CD4-positive, CD25-positive, alpha-beta regulatory T cell (primary cell): ENCODE results near the gene CCNJL. TPM values are rescaled to one million over a fixed set of nuclear protein-coding genes. Genes with fewer than 3 reads are reported as not detected.

Source experiments
- ATAC-seq, 2 donors: fragments of 150-1000 bp; cut with Tn5 transposase; one replicate each; pipeline ENCODE4 v1.10.0; 2021; ENCODE audit warnings: low read depth in 2 of 2, moderate number of reproducible peaks in 2 of 2, moderate library complexity in 1 of 2
- DNase-seq, 3 donors: peaks; one replicate each; pipeline versions ENCODE4 v3.0.0 to v3.0.0-alpha.2; 2012 to 2022; ENCODE audit warnings: mixed read lengths in 1 of 3
- H3K27ac ChIP-seq: one replicate; pipeline ENCODE4 v1.7.0; 2013; ENCODE audit warnings: mild to moderate bottlenecking, low read length; ENCODE audit not compliant: insufficient read depth, poor library complexity, severe bottlenecking
- H3K27me3 ChIP-seq: one replicate; pipeline ENCODE4 v1.7.0; 2013; ENCODE audit warnings: low read length; ENCODE audit not compliant: control insufficient read depth, insufficient read depth
- H3K36me3 ChIP-seq: one replicate; pipeline ENCODE4 v1.7.0; 2013; ENCODE audit warnings: mild to moderate bottlenecking, low read length, moderate library complexity; ENCODE audit not compliant: control insufficient read depth, insufficient read depth
- H3K4me1 ChIP-seq: 2 replicates; pipeline ENCODE4 v1.7.0; 2013; ENCODE audit warnings: mild to moderate bottlenecking, low read length; ENCODE audit not compliant: insufficient read depth, control insufficient read depth, poor library complexity, severe bottlenecking
- H3K4me3 ChIP-seq: one replicate; pipeline ENCODE4 v1.7.0; 2013; ENCODE audit warnings: low read depth, mild to moderate bottlenecking, low read length, moderate library complexity
- H3K9me3 ChIP-seq, 2 experiments: 1 replicate in 1 of 2; 2 replicates in 1 of 2; pipeline ENCODE4 v1.7.0; 2013; ENCODE audit warnings: low read length in 2 of 2, mild to moderate bottlenecking in 1 of 2, moderate library complexity in 1 of 2; ENCODE audit not compliant: control insufficient read depth in 2 of 2
- H3K27ac Mint-ChIP-seq, 3 donors: one replicate each; pipeline ENCODE4 v1.8.0; 2020 to 2022; ENCODE audit warnings: mild to moderate bottlenecking in 3 of 3, mixed read lengths in 3 of 3, moderate library complexity in 2 of 3
- H3K27me3 Mint-ChIP-seq: one replicate; pipeline ENCODE4 v1.8.0; 2022; ENCODE audit warnings: mild to moderate bottlenecking, mixed read lengths
- H3K36me3 Mint-ChIP-seq: one replicate; pipeline ENCODE4 v1.8.0; 2020; ENCODE audit warnings: mixed read lengths
- H3K4me1 Mint-ChIP-seq, 4 donors: one replicate each; pipeline ENCODE4 v1.8.0; 2020 to 2022; ENCODE audit warnings: mixed read lengths in 4 of 4, mild to moderate bottlenecking in 1 of 4
- H3K4me3 Mint-ChIP-seq, 4 donors: one replicate each; pipeline ENCODE4 v1.8.0; 2020 to 2022; ENCODE audit warnings: mild to moderate bottlenecking in 4 of 4, mixed read lengths in 4 of 4, moderate library complexity in 3 of 4
- H3K9me3 Mint-ChIP-seq, 7 donors: one replicate each; pipeline ENCODE4 v1.8.0; 2020 to 2022; ENCODE audit warnings: mixed read lengths in 7 of 7, mild to moderate bottlenecking in 3 of 7, moderate library complexity in 2 of 7
- polyA plus RNA-seq, 4 donors: library from polyadenylated mRNA; unstranded; fragments of 300-500 nt; fragmentation: Illumina TruSeq; gene quantifications; one replicate each; pipeline ENCODE4 v1.2.3, GENCODE V29; 2021
- total RNA-seq: library from RNA; stranded (reverse); gene quantifications from one replicate; pipeline ENCODE4 v1.2.3, GENCODE V29; 2022

CCNJL gene
- total and polyA plus RNA-seq, 5 donors from 2014 or later = not detected

GRCh38 chr5:160289356-160289651 lies 23.1 kb downstream of the CCNJL start:
- Mint-ChIP-seq H3K9me3 (no peaks in the 10 kb centered on the region), H3K36me3 (no peaks in the 10 kb centered on the region)

GRCh38 chr5:160287378-160288051 lies 24.8 kb downstream of the CCNJL start:
- no peaks in the 10 kb centered on the region for H3K4me1 ChIP-seq
- DNase-seq (no peak), ATAC-seq (no peak)
- H3K4me1 Mint-ChIP-seq = no peaks in the 10 kb centered on the region
- H3K27ac Mint-ChIP-seq = no peak overlapping the region
- H3K4me3 ChIP-seq = no peak overlapping the region
- no peaks in the 10 kb centered on the region for H3K27me3 ChIP-seq
- no peaks in the 10 kb centered on the region for H3K9me3 ChIP-seq
- H3K36me3 ChIP-seq = no peaks in the 10 kb centered on the region
- H3K4me3 Mint-ChIP-seq = no peak overlapping the region
- no peaks in the 10 kb centered on the region for H3K36me3 Mint-ChIP-seq
- no peaks in the 10 kb centered on the region for H3K9me3 Mint-ChIP-seq
- peaks cover 8% of the 10 kb centered on the region for H3K27me3 Mint-ChIP-seq
- no peak overlapping the region for H3K27ac ChIP-seq

More at GRCh38 chr5:160289356-160289651, 23.1 kb downstream of the CCNJL start:
- DNase-seq = no peak
- Mint-ChIP-seq H3K4me1 (no peaks in the 10 kb centered on the region), H3K4me3 (no peak overlapping the region), H3K27ac (no peak overlapping the region), H3K27me3 (peaks cover 4% of the 10 kb centered on the region)
- Histone ChIP-seq H3K27me3 (no peaks in the 10 kb centered on the region), H3K9me3 (no peaks in the 10 kb centered on the region), H3K4me1 (no peaks in the 10 kb centered on the region), H3K27ac (no peak overlapping the region), H3K36me3 (no peaks in the 10 kb centered on the region), H3K4me3 (no peak overlapping the region)
- ATAC-seq = no peak

DNA sequence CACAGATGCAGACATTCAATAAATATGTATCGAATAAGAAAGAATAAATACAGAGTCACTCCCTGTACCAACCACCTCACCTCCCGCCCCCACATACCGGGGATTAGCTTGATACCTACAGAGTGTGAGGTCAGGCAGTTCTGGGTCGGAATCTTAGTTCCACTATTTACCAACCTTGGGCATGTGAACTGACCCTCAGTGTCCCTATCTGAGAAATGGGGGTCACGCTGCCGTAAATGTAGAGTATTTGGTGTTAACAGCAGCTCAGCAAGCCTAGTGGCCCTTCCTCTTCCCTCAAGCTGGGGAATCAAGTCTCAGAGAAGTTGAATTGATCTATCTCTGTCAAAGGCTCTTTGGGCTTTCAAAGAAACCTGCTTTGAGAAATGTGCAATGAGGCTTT lies 25.4 kb downstream of the CCNJL start:
- ATAC-seq (no peak), DNase-seq (no peak)
- Histone ChIP-seq H3K4me1 (no peaks in the 10 kb centered on the region), H3K9me3 (no peaks in the 10 kb centered on the region), H3K27me3 (no peaks in the 10 kb centered on the region), H3K27ac (no peak overlapping the region), H3K4me3 (no peak overlapping the region), H3K36me3 (no peaks in the 10 kb centered on the region)
- no peak overlapping the region for H3K27ac Mint-ChIP-seq
- no peaks in the 10 kb centered on the region for H3K4me1 Mint-ChIP-seq
- peaks cover 14% of the 10 kb centered on the region for H3K27me3 Mint-ChIP-seq
- no peaks in the 10 kb centered on the region for H3K9me3 Mint-ChIP-seq
- H3K36me3 Mint-ChIP-seq = no peaks in the 10 kb centered on the region
- no peak overlapping the region for H3K4me3 Mint-ChIP-seq

DNA sequence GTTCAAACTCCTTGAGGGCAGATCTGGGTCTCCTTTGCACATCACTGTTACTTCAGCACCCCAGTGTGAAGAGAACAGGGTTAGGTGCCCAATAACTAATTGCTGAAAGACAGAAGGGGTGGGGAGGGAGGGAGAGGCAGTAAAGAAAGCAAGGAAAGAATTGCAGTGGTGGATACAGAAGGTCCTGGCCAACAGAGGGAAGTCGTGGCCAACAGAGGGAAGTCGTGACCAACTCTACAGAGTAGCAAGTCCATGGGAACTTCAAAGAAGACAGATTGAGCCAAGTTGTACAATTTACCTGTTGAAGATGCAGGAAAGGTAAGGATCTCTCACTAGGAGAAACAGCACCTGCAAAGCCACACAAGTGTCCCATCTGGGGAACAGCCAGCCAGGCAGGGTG lies 27.0 kb downstream of the CCNJL start:
- no peaks in the 10 kb centered on the region for H3K27me3 ChIP-seq
- H3K9me3 ChIP-seq = no peaks in the 10 kb centered on the region
- no peaks in the 10 kb centered on the region for H3K36me3 Mint-ChIP-seq
- no peaks in the 10 kb centered on the region for H3K36me3 ChIP-seq
- no peak overlapping the region for H3K27ac Mint-ChIP-seq
- no peak overlapping the region for H3K27ac ChIP-seq
- H3K4me3 Mint-ChIP-seq = no peak overlapping the region
- H3K4me1 Mint-ChIP-seq = no peaks in the 10 kb centered on the region
- DNase-seq (no peak), ATAC-seq (no peak)
- no peaks in the 10 kb centered on the region for H3K9me3 Mint-ChIP-seq
- no peaks in the 10 kb centered on the region for H3K4me1 ChIP-seq
- H3K4me3 ChIP-seq = no peak overlapping the region
- H3K27me3 Mint-ChIP-seq = peaks cover 14% of the 10 kb centered on the region

DNA sequence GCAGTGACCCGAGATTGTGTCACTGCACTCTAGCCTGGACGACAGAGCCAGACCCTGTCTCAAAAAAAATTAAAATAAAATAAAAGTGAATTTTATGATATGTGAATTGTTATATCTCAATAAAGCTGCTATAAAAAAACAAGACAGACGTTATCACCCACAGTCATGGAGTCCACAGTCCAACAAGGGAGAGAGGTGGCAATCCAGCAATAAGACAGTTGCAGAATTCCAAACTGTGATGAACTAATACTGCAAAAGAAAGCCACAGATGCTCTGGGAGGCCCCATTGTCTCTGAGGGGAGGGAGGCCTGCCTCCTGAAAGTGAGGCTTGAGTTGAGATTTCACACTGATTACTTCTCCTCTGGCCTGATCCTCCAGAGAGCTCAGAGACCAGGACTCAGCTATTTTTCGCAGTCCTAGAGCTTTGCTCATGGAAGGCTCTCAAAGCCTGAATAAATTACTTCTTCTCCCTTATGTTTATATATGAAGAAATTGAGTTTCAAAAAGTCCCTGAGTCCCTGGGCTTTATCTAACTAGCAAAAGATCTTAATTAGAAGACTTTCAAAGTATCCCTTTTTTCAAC lies 28.0 kb downstream of the CCNJL start:
- no peaks in the 10 kb centered on the region for H3K9me3 Mint-ChIP-seq
- peaks cover 14% of the 10 kb centered on the region for H3K27me3 Mint-ChIP-seq
- Histone ChIP-seq H3K4me3 (no peak overlapping the region), H3K4me1 (no peaks in the 10 kb centered on the region), H3K36me3 (no peaks in the 10 kb centered on the region), H3K27ac (no peak overlapping the region), H3K27me3 (no peaks in the 10 kb centered on the region), H3K9me3 (no peaks in the 10 kb centered on the region)
- no peaks in the 10 kb centered on the region for H3K36me3 Mint-ChIP-seq
- no peaks in the 10 kb centered on the region for H3K4me1 Mint-ChIP-seq
- DNase-seq (no peak), ATAC-seq (no peak)
- no peak overlapping the region for H3K27ac Mint-ChIP-seq
- H3K4me3 Mint-ChIP-seq = no peak overlapping the region

- Histone ChIP-seq H3K4me3 (no peak overlapping the region), H3K27me3 (no peaks in the 10 kb centered on the region), H3K4me1 (no peaks in the 10 kb centered on the region), H3K27ac (no peak overlapping the region), H3K9me3 (no peaks in the 10 kb centered on the region), H3K36me3 (no peaks in the 10 kb centered on the region)
- no peaks in the 10 kb centered on the region for H3K4me1 Mint-ChIP-seq
- H3K36me3 Mint-ChIP-seq = no peaks in the 10 kb centered on the region
- no peak overlapping the region for H3K27ac Mint-ChIP-seq
- peaks cover 10% of the 10 kb centered on the region for H3K27me3 Mint-ChIP-seq
- ATAC-seq (no peak), DNase-seq (no peak)
- no peak overlapping the region for H3K4me3 Mint-ChIP-seq
- no peaks in the 10 kb centered on the region for H3K9me3 Mint-ChIP-seq
Measured at GRCh38 chr5:160281275-160281674, 31.1 kb downstream of the CCNJL start.

- Histone ChIP-seq H3K9me3 (no peaks in the 10 kb centered on the region), H3K36me3 (no peaks in the 10 kb centered on the region), H3K4me1 (no peaks in the 10 kb centered on the region), H3K27ac (no peak overlapping the region), H3K4me3 (no peak overlapping the region), H3K27me3 (no peaks in the 10 kb centered on the region)
- no peak for DNase-seq
- Mint-ChIP-seq H3K4me1 (no peaks in the 10 kb centered on the region), H3K4me3 (no peak overlapping the region), H3K27me3 (peaks cover 10% of the 10 kb centered on the region), H3K9me3 (no peaks in the 10 kb centered on the region), H3K36me3 (no peaks in the 10 kb centered on the region), H3K27ac (no peak overlapping the region)
- no peak for ATAC-seq
Measured at GRCh38 chr5:160280384-160281095, 31.8 kb downstream of the CCNJL start.

GRCh38 chr5:160278343-160278742 lies 34.0 kb downstream of the CCNJL start:
- DNase-seq = no peak
- H3K4me1 ChIP-seq = no peaks in the 10 kb centered on the region
- H3K9me3 ChIP-seq = no peaks in the 10 kb centered on the region
- ATAC-seq = no peak
- no peak overlapping the region for H3K4me3 Mint-ChIP-seq
- H3K27ac ChIP-seq = no peak overlapping the region
- H3K9me3 Mint-ChIP-seq = no peaks in the 10 kb centered on the region
- H3K27me3 Mint-ChIP-seq = peaks cover 14% of the 10 kb centered on the region
- no peaks in the 10 kb centered on the region for H3K27me3 ChIP-seq
- no peaks in the 10 kb centered on the region for H3K36me3 ChIP-seq
- H3K36me3 Mint-ChIP-seq = no peaks in the 10 kb centered on the region
- H3K27ac Mint-ChIP-seq = no peak overlapping the region
- no peaks in the 10 kb centered on the region for H3K4me1 Mint-ChIP-seq
- no peak overlapping the region for H3K4me3 ChIP-seq
